Right renal pelvis (tissue), 4 donors: ENCODE data around the gene TACR1. TPM values are rescaled to one million over a fixed set of nuclear protein-coding genes. Genes with fewer than 3 reads are reported as not detected.
"Not testable (repeated sequence)": the region's sequence is repeated elsewhere in the genome, so short reads cannot be mapped to it uniquely, and the experiment has no call there.

Experiments used
- DNase-seq, 4 donors: peaks; one replicate each; pipeline ENCODE4 v3.0.0-alpha.2; 2013; ENCODE audit warnings: low read depth in 4 of 4, low spot score in 3 of 4, missing footprints in 1 of 4
- polyA plus RNA-seq, 4 donors: library from polyadenylated mRNA; unstranded; fragments of 120-200 nt; gene quantifications; one replicate each; pipeline ENCODE4 v1.2.1, GENCODE V29; 2013; ENCODE audit not compliant: insufficient read length in 4 of 4

TACR1 gene
- polyA plus RNA-seq, 4 donors, result 1.5 to 2.9 (median 2.3) TPM

- DNase-seq, result no peak
Observed at GRCh38 chr2:75195076-75195691, 4.1 kb downstream of the TACR1 start.

- DNase-seq, result no peak
Observed at GRCh38 chr2:75194184-75194868, 5.0 kb downstream of the TACR1 start.

GRCh38 chr2:75192496-75192895, 6.8 kb downstream of the TACR1 start:
- no peak for DNase-seq

GRCh38 chr2:75190271-75190990, 8.9 kb downstream of the TACR1 start:
- no peak for DNase-seq

- DNase-seq, result no peak
Observed at GRCh38 chr2:75186821-75187220, 12.5 kb downstream of the TACR1 start.

- DNase-seq, result no peak
Observed at GRCh38 chr2:75182606-75183005, 16.7 kb downstream of the TACR1 start.

- DNase-seq, result no peak
Observed at GRCh38 chr2:75180476-75180875, 18.8 kb downstream of the TACR1 start.

- DNase-seq, result no peak
Observed at GRCh38 chr2:75177427-75177826, 21.9 kb downstream of the TACR1 start.

- no peak for DNase-seq
Observed at GRCh38 chr2:75175456-75175855, 23.9 kb downstream of the TACR1 start.

- DNase-seq, result no peak
Observed at GRCh38 chr2:75174981-75175380, 24.3 kb downstream of the TACR1 start.

- no peak for DNase-seq
Observed at GRCh38 chr2:75174519-75174918, 24.8 kb downstream of the TACR1 start.

- no peak for DNase-seq
Observed at GRCh38 chr2:75173740-75174139, 25.6 kb downstream of the TACR1 start.

GRCh38 chr2:75171423-75171822, 27.9 kb downstream of the TACR1 start:
- not testable (repeated sequence) for DNase-seq

GRCh38 chr2:75170889-75171288, 28.4 kb downstream of the TACR1 start:
- DNase-seq, result no peak

GRCh38 chr2:75168186-75168585, 31.1 kb downstream of the TACR1 start:
- DNase-seq, result no peak

- DNase-seq, result no peak
Observed at GRCh38 chr2:75166491-75166890, 32.8 kb downstream of the TACR1 start.

- DNase-seq, result no peak
Observed at GRCh38 chr2:75162897-75163296, 36.4 kb downstream of the TACR1 start.

GRCh38 chr2:75162259-75162658, 37.1 kb downstream of the TACR1 start:
- no peak for DNase-seq

- DNase-seq, result no peak
Observed at GRCh38 chr2:75157435-75157834, 41.9 kb downstream of the TACR1 start.

- no peak for DNase-seq
Observed at GRCh38 chr2:75155115-75155514, 44.2 kb downstream of the TACR1 start.

GRCh38 chr2:75153221-75153620, 46.1 kb downstream of the TACR1 start:
- no peak for DNase-seq

- not testable (repeated sequence) for DNase-seq
Observed at GRCh38 chr2:75152243-75152642, 47.1 kb downstream of the TACR1 start.
